K562 (cell line): ENCODE measurements around the gene RAB6A. TPM values are rescaled to one million over a fixed set of nuclear protein-coding genes. Genes with fewer than 3 reads are reported as not detected.

Source experiments
- ATAC-seq: fragments of 200-7000 bp; cut with Tn5 transposase; 3 replicates; pipeline ENCODE4 v1.9.1; 2020; ENCODE audit warnings: moderate library complexity
- BruUV-seq: library from RNA; stranded (reverse); fragments of 400-500 nt; replicated peaks from 2 replicates; lab custom pipeline; 2021; lab: Mats Ljungman, UMichigan
- CTCF ChIA-PET: fragments of 300-600 bp; formaldehyde crosslinking; extraction: SDS; loops from one replicate; lab custom pipeline; 2021; ENCODE audit warnings: low intra/inter-chr PET ratio; lab: Yijun Ruan, JAX
- POLR2A ChIA-PET: fragments of 300-600, 350-650 bp; sonication (Branson Sonifier 250); formaldehyde crosslinking; extraction: SDS; loops from one replicate; lab custom pipeline; 2021; ENCODE audit warnings: antibody characterized with exemption, inconsistent platforms; lab: Yijun Ruan, JAX
- DNase-seq, 4 experiments: peaks; one replicate each; pipeline versions ENCODE4 v3.0.0 to v3.0.0-alpha.2; 2011 to 2018; ENCODE audit warnings: low spot score in 3 of 4, mixed read lengths in 3 of 4; ENCODE audit errors: extremely low read depth in 1 of 4
- FAIRE-seq: peaks from 2 replicates; lab custom pipeline; 2011; peaks lifted over from hg19 to GRCh38; lab: Jason Lieb, UNC
- H2AFZ ChIP-seq: 2 replicates; pipeline ENCODE4 v1.6.0; 2011; ENCODE audit warnings: low read depth, low read length, control low read depth, inconsistent platforms
- H3K27ac ChIP-seq: fragments of 200-600 bp; 3 replicates; pipeline ENCODE4 v1.8.0; 2011; ENCODE audit warnings: low read depth, mild to moderate bottlenecking, control low read depth, inconsistent platforms, low read length, moderate library complexity, mixed read lengths; ENCODE audit errors: extremely low read depth
- H3K27me3 ChIP-seq, 2 experiments: fragments of 300-600 bp in 1 of 2; 2 replicates in 1 of 2; 3 replicates in 1 of 2; pipeline versions ENCODE4 v1.6.0 to v1.8.0; 2011; ENCODE audit warnings: inconsistent platforms in 2 of 2, low read length in 2 of 2, mild to moderate bottlenecking in 1 of 2, mixed read lengths in 1 of 2, moderate library complexity in 1 of 2; ENCODE audit not compliant: control insufficient read depth in 2 of 2, insufficient read depth in 2 of 2
- H3K36me3 ChIP-seq: fragments of 300-600 bp; 3 replicates; pipeline ENCODE4 v1.8.0; 2011; ENCODE audit warnings: mild to moderate bottlenecking, low read length, inconsistent platforms; ENCODE audit not compliant: control insufficient read depth, insufficient read depth
- H3K4me1 ChIP-seq, 2 experiments: fragments of 200-600 bp in 1 of 2; replicated peaks in 1 of 2; 2 replicates in 1 of 2; 3 replicates in 1 of 2; pipeline versions ENCODE4 v1.5.1 to v1.8.0; 2011; ENCODE audit warnings: inconsistent platforms in 2 of 2, low read length in 2 of 2, mild to moderate bottlenecking in 1 of 2, mixed read lengths in 1 of 2, moderate library complexity in 1 of 2; ENCODE audit not compliant: control insufficient read depth in 2 of 2, insufficient read depth in 2 of 2
- H3K4me2 ChIP-seq: 2 replicates; pipeline ENCODE4 v1.6.1; 2011; ENCODE audit warnings: low read length, control low read depth, inconsistent platforms, mixed read lengths; ENCODE audit not compliant: insufficient read depth
- H3K4me3 ChIP-seq: fragments of 200-600 bp; sonication (generic), shearing (Covaris generic); 2 replicates; pipeline ENCODE4 v1.5.1; 2016; ENCODE audit warnings: control low read depth, inconsistent platforms
- H3K79me2 ChIP-seq: fragments of 200-600 bp; 3 replicates; pipeline ENCODE4 v1.8.0; 2011; ENCODE audit warnings: low read length, inconsistent platforms; ENCODE audit not compliant: control insufficient read depth, insufficient read depth
- H3K9ac ChIP-seq, 2 experiments: 2 replicates each; pipeline versions ENCODE4 v1.6.0 to v1.6.1; 2011; ENCODE audit warnings: low read depth in 2 of 2, low read length in 2 of 2, control low read depth in 1 of 2, inconsistent platforms in 1 of 2, mild to moderate bottlenecking in 1 of 2, mixed read lengths in 1 of 2; ENCODE audit not compliant: insufficient read depth in 1 of 2
- H3K9me1 ChIP-seq: one replicate; pipeline ENCODE4 v1.6.0; 2011; ENCODE audit warnings: inconsistent platforms, mild to moderate bottlenecking, low read length, moderate library complexity; ENCODE audit not compliant: control insufficient read depth, insufficient read depth
- H3K9me3 ChIP-seq: replicated peaks from 2 replicates; pipeline ENCODE4 v1.5.1; 2011; ENCODE audit warnings: low read depth, low read length, inconsistent platforms; ENCODE audit not compliant: control insufficient read depth, insufficient read depth
- H4K20me1 ChIP-seq: replicated peaks from 2 replicates; pipeline ENCODE4 v1.6.1; 2011; ENCODE audit warnings: low read length, inconsistent platforms, mixed read lengths; ENCODE audit not compliant: control insufficient read depth, insufficient read depth
- ESRRA ChIP-seq: fragments of 450-650 bp; IDR thresholded peaks from 2 replicates; pipeline ENCODE4 v1.6.1; 2014; ENCODE audit warnings: low read depth, mild to moderate bottlenecking, moderate library complexity, borderline replicate concordance
- GATA2 ChIP-seq: sonication (generic); formaldehyde crosslinking; IDR thresholded peaks from 2 replicates; pipeline ENCODE4 v1.4.0; 2020; ENCODE audit warnings: mild to moderate bottlenecking, missing genetic modification reagents
- HMGXB4 ChIP-seq: sonication (generic); formaldehyde crosslinking; IDR thresholded peaks from 2 replicates; pipeline ENCODE4 v1.8.1; 2023; ENCODE audit warnings: mild to moderate bottlenecking, missing genetic modification reagents
- KLF16 ChIP-seq: IDR thresholded peaks from 2 replicates; pipeline ENCODE4 v1.6.1; 2016; ENCODE audit warnings: antibody characterized with exemption
- MXI1 ChIP-seq: IDR thresholded peaks from 2 replicates; pipeline ENCODE4 v1.6.1; 2011; ENCODE audit warnings: low read depth, mild to moderate bottlenecking, improper control_type of control experiment, low read length
- NFE2L1 ChIP-seq: fragments of 450-650 bp; IDR thresholded peaks from 2 replicates; pipeline ENCODE4 v1.6.1; 2016; ENCODE audit warnings: missing genetic modification characterization, low read depth, mild to moderate bottlenecking, missing compliant biosample characterization, moderate library complexity, borderline replicate concordance
- NUFIP1 ChIP-seq: fragments of 450-650 bp; IDR thresholded peaks from 2 replicates; pipeline ENCODE4 v1.6.1; 2018; ENCODE audit not compliant: partially characterized antibody
- TCF3 ChIP-seq: sonication (generic); formaldehyde crosslinking; IDR thresholded peaks from 2 replicates; pipeline ENCODE4 v1.4.0; 2020; ENCODE audit warnings: mild to moderate bottlenecking, missing genetic modification reagents
- XRCC4 ChIP-seq: IDR thresholded peaks from one replicate; pipeline ENCODE4 v1.6.1; 2011; ENCODE audit not compliant: insufficient read depth, insufficient read length; ENCODE audit errors: extremely low read depth
- ZNF124 ChIP-seq: sonication (generic); formaldehyde crosslinking; IDR thresholded peaks from 2 replicates; pipeline ENCODE4 v1.8.1; 2022; ENCODE audit warnings: missing genetic modification reagents
- ZNF407 ChIP-seq: fragments of 450-650 bp; IDR thresholded peaks from 2 replicates; pipeline ENCODE4 v1.6.1; 2016; ENCODE audit warnings: low read depth
- ZNF561 ChIP-seq: fragments of 450-650 bp; formaldehyde crosslinking; conservative IDR thresholded peaks from 2 replicates; pipeline ENCODE4 v1.4.0; 2020; ENCODE audit warnings: mild to moderate bottlenecking, moderate library complexity
- WGBS: fragments of 100-300 bp; shearing (Covaris generic); methylation state at CpG from one replicate; pipeline ENCODE4 v1.1.6; 2016; ENCODE audit warnings: low coverage, mixed read lengths; ENCODE audit not compliant: insufficient coverage; ENCODE audit errors: missing lambda C conversion rate; 5-methylcytosine and 5-hydroxymethylcytosine counted together
- in situ Hi-C: fragments of 300-500 bp; cut with MboI; formaldehyde crosslinking; loops from 4 replicates; pipeline ENCODE4 v1.15.0; 2018; ENCODE audit warnings: inconsistent platforms, mixed read lengths
- intact Hi-C: fragments of 100-400 bp; cut with micrococcal nuclease; formaldehyde crosslinking; loops from 2 replicates; pipeline ENCODE4 v1.14.2; 2022
- polyA plus RNA-seq, 8 experiments: library from polyadenylated mRNA; depleted of rRNA in 4 of 8; stranded (reverse) in 5 of 8; unstranded in 3 of 8; fragments of >200 nt; fragmentation: Nextera tagmentation in 2 of 8; fragmentation: Illumina TruSeq in 1 of 8; extraction: Ambion mirVana in 2 of 8; extraction: Trizol in 1 of 8; gene quantifications; 2 replicates each; pipeline versions ENCODE4 v1.2.1 to v1.2.3, GENCODE V29; 2011 to 2014; ENCODE audit warnings: inconsistent platforms in 1 of 8, missing spikeins in 1 of 8
- total RNA-seq, 7 experiments: library from RNA; depleted of rRNA in 6 of 7; stranded (reverse); fragments of >200 nt in 6 of 7; fragmentation: Illumina TruSeq in 2 of 7; extraction: Trizol in 2 of 7; gene quantifications; 2 replicates each; pipeline versions ENCODE4 v1.2.1 to v1.2.3, GENCODE V29; 2011 to 2021; ENCODE audit warnings: low replicate concordance in 1 of 7

Gene RAB6A
- total and polyA plus RNA-seq, 9 of the 15 experiments (the other 6 are each of a cell fraction or from before 2014, with no cell fraction given): 14.0 to 95.3 (median 45.4) TPM

- ChIA-PET CTCF (no interaction called here), POLR2A (interaction anchor here (0.6 to 1.7 kb wide), 5 partner anchors 10 to 279 kb away, joined by 3 to 9 read pairs (median 3); no protein-coding TSS in a partner anchor)
- ATAC-seq (no peak), FAIRE-seq (no peak), DNase-seq (no peak)
- no peaks in the 10 kb centered on the region for H4K20me1 ChIP-seq
- peaks cover 35 to 71% of the 10 kb centered on the region in 2 experiments for H3K27me3 ChIP-seq
- H3K9me1 ChIP-seq: no peaks in the 10 kb centered on the region
- peaks cover 0 to 15% of the 10 kb centered on the region in 2 experiments; a peak in 3 of 5 replicates for H3K4me1 ChIP-seq
- H3K36me3 ChIP-seq: no peaks in the 10 kb centered on the region
- no peaks in the 10 kb centered on the region for H3K9me3 ChIP-seq
- no peak overlapping the region for H2AFZ ChIP-seq
- 35% methylated on average over 5 of the region's 8 CpGs for WGBS
- BruUV-seq: no TSS peak
- H3K4me2 ChIP-seq: no peak overlapping the region
- in situ Hi-C loops (no loop called here), intact Hi-C loops (no loop called here)
- no peak overlapping the region for H3K27ac ChIP-seq
- H3K79me2 ChIP-seq: no peaks in the 10 kb centered on the region
- no peak overlapping the region for H3K4me3 ChIP-seq
- H3K9ac ChIP-seq: peak overlapping the region in 1 of 2 experiments; percentile 2; a peak in 1 of 4 replicates
- TF ChIP-seq ZNF124 (no peak), ZNF561 (no peak), KLF16 (no peak), GATA2 (no peak), NUFIP1 (no peak), ESRRA (no peak), HMGXB4 (CRISPR knock-in tag) (no peak), NFE2L1 (no peak), MXI1 (no peak), ZNF407 (no peak), XRCC4 (no peak), TCF3 (CRISPR knock-in tag) (no peak)
Measured at GRCh38 chr11:73648571-73649046, 112.3 kb downstream of the RAB6A start.
